ENCODE measurements around the gene MICU1.
"Not testable (repeated sequence)": the region's sequence is repeated elsewhere in the genome, so short reads cannot be mapped to it uniquely, and the experiment has no call there.

Gene MICU1

GRCh38 chr10:72503241-72503640, 122.6 kb downstream of the MICU1 start:
- peak; percentile 85 for DNase-seq

- DNase-seq: no peak
Observed at GRCh38 chr10:72502581-72502980, 123.3 kb downstream of the MICU1 start.

GRCh38 chr10:72499701-72500100, 126.2 kb downstream of the MICU1 start:
- no peak for DNase-seq

- DNase-seq: no peak
Observed at GRCh38 chr10:72490951-72491350, 134.9 kb downstream of the MICU1 start.

- no peak for DNase-seq
Observed at GRCh38 chr10:72487521-72487920, 138.4 kb downstream of the MICU1 start.

GRCh38 chr10:72487116-72487515, 138.8 kb downstream of the MICU1 start:
- DNase-seq: no peak

- no peak for DNase-seq
Observed at GRCh38 chr10:72485701-72486100, 140.2 kb downstream of the MICU1 start.

- DNase-seq: no peak
Observed at GRCh38 chr10:72484521-72484920, 141.4 kb downstream of the MICU1 start.

- DNase-seq: peak; percentile 15
Observed at GRCh38 chr10:72483471-72483870, 142.4 kb downstream of the MICU1 start.

- no peak for DNase-seq
Observed at GRCh38 chr10:72480861-72481260, 145.0 kb downstream of the MICU1 start.

- no peak for DNase-seq
Observed at GRCh38 chr10:72477463-72477862, 148.4 kb downstream of the MICU1 start.

- no peak for DNase-seq
Observed at GRCh38 chr10:72472306-72472705, 153.6 kb downstream of the MICU1 start.

- DNase-seq: no peak
Observed at GRCh38 chr10:72470666-72471065, 155.2 kb downstream of the MICU1 start.

GRCh38 chr10:72467064-72467463, 158.8 kb downstream of the MICU1 start:
- not testable (repeated sequence) for DNase-seq

- no peak for DNase-seq
Observed at GRCh38 chr10:72466018-72466417, 159.9 kb downstream of the MICU1 start.

GRCh38 chr10:72464438-72464837, 161.4 kb downstream of the MICU1 start:
- no peak for DNase-seq

GRCh38 chr10:72462261-72462660, 163.6 kb downstream of the MICU1 start:
- DNase-seq: no peak

- DNase-seq: no peak
Observed at GRCh38 chr10:72461085-72461484, 164.8 kb downstream of the MICU1 start.

GRCh38 chr10:72460284-72460876, 165.5 kb downstream of the MICU1 start:
- DNase-seq: no peak

GRCh38 chr10:72459301-72459700, 166.6 kb downstream of the MICU1 start:
- no peak for DNase-seq

- no peak for DNase-seq
Observed at GRCh38 chr10:72455889-72456595, 169.8 kb downstream of the MICU1 start.

- no peak for DNase-seq
Observed at GRCh38 chr10:72449941-72450441, 175.9 kb downstream of the MICU1 start.

GRCh38 chr10:72445851-72446250, 180.0 kb downstream of the MICU1 start:
- DNase-seq: no peak

GRCh38 chr10:72442969-72443368, 182.9 kb downstream of the MICU1 start:
- not testable (repeated sequence) for DNase-seq
